Neural progenitor cell (in vitro differentiated cells): Measurements from ENCODE around the gene OOSP2. TPM values are rescaled to one million over a fixed set of nuclear protein-coding genes. Genes with fewer than 3 reads are reported as not detected.
"Not testable (repeated sequence)": the region's sequence is repeated elsewhere in the genome, so short reads cannot be mapped to it uniquely, and the experiment has no call there.

Experiments
- DNase-seq: peaks from one replicate; pipeline ENCODE4 v3.0.0-alpha.2; 2016; ENCODE audit warnings: low spot score
- H2AFZ ChIP-seq: fragments of 200-600 bp; sonication (generic); replicated peaks from 2 replicates; pipeline ENCODE4 v1.6.1; 2016; ENCODE audit warnings: antibody characterized with exemption
- H3F3A ChIP-seq: fragments of 200-600 bp; sonication (generic); 2 replicates; pipeline ENCODE4 v1.6.1; 2016; ENCODE audit warnings: antibody characterized with exemption, low read depth
- H3K27ac ChIP-seq: fragments of 200-600 bp; sonication (generic); 2 replicates; pipeline ENCODE4 v1.5.1; 2016; ENCODE audit warnings: mild to moderate bottlenecking
- H3K27me3 ChIP-seq: fragments of 200-600 bp; sonication (generic); 2 replicates; pipeline ENCODE4 v1.6.1; 2016; ENCODE audit warnings: mild to moderate bottlenecking, moderate library complexity
- H3K36me3 ChIP-seq: fragments of 200-600 bp; sonication (generic); 2 replicates; pipeline ENCODE4 v1.5.1; 2016
- H3K4me1 ChIP-seq: fragments of 200-600 bp; sonication (generic); 2 replicates; pipeline ENCODE4 v1.6.1; 2016; ENCODE audit warnings: mixed run types
- H3K4me2 ChIP-seq: fragments of 200-600 bp; sonication (generic); 2 replicates; pipeline ENCODE4 v1.6.1; 2016
- H3K4me3 ChIP-seq: fragments of 200-600 bp; sonication (generic); 2 replicates; pipeline ENCODE4 v1.5.1; 2016
- H3K79me2 ChIP-seq: fragments of 200-600 bp; sonication (generic); 2 replicates; pipeline ENCODE4 v1.6.1; 2016; ENCODE audit warnings: low read depth
- H3K9ac ChIP-seq: fragments of 200-600 bp; sonication (generic); 2 replicates; pipeline ENCODE4 v1.6.1; 2016
- H3K9me3 ChIP-seq: fragments of 200-600 bp; sonication (generic); 2 replicates; pipeline ENCODE4 v1.5.1; 2016; ENCODE audit warnings: low read depth
- H4K20me1 ChIP-seq: fragments of 200-600 bp; sonication (generic); 2 replicates; pipeline ENCODE4 v1.6.1; 2016; ENCODE audit warnings: low read depth
- H3K27ac Mint-ChIP-seq: 3 replicates; pipeline ENCODE4 v1.8.0; 2021; ENCODE audit warnings: mixed read lengths
- H3K27me3 Mint-ChIP-seq: 2 replicates; pipeline ENCODE4 v1.8.0; 2022; ENCODE audit warnings: low read depth, mild to moderate bottlenecking, inconsistent platforms, moderate library complexity, mixed read lengths; ENCODE audit not compliant: insufficient read depth
- H3K36me3 Mint-ChIP-seq: 3 replicates; pipeline ENCODE4 v1.8.0; 2021; ENCODE audit warnings: mixed read lengths
- H3K4me1 Mint-ChIP-seq: 3 replicates; pipeline ENCODE4 v1.8.0; 2021; ENCODE audit warnings: mixed read lengths
- H3K4me3 Mint-ChIP-seq: 3 replicates; pipeline ENCODE4 v1.8.0; 2021; ENCODE audit warnings: mild to moderate bottlenecking, moderate library complexity, mixed read lengths
- H3K9me3 Mint-ChIP-seq: 3 replicates; pipeline ENCODE4 v1.8.0; 2020; ENCODE audit warnings: mixed read lengths
- EZH2 ChIP-seq: fragments of 200-600 bp; sonication (generic); IDR thresholded peaks from 2 replicates; pipeline ENCODE4 v1.6.1; 2017; ENCODE audit warnings: antibody characterized with exemption, mild to moderate bottlenecking, moderate library complexity
- EZH2phosphoT487 ChIP-seq: fragments of 200-600 bp; sonication (generic); IDR thresholded peaks from 2 replicates; pipeline ENCODE4 v1.6.1; 2017; ENCODE audit warnings: antibody characterized with exemption
- total RNA-seq: library from RNA; depleted of rRNA; stranded (reverse); fragments of >200 nt; gene quantifications from 2 replicates; pipeline ENCODE4 v1.2.3, GENCODE V29; 2015; ENCODE audit warnings: low replicate concordance
- TF ChIP-seq, protein P1 (sequence below): fragments of 200-600 bp; sonication (generic); IDR thresholded peaks from 2 replicates; pipeline ENCODE4 v1.5.1; 2017; ENCODE audit warnings: antibody characterized with exemption, mild to moderate bottlenecking

The OOSP2 gene
- total RNA-seq, 1 donor from 2014 or later, result not detected

- Histone ChIP-seq H3F3A (no peaks in the 10 kb centered on the region), H3K9ac (no peak within 1 kb of the TSS), H3K27ac (no peak within 1 kb of the TSS), H3K27me3 (no peaks in the 10 kb centered on the region), H3K4me2 (no peak within 1 kb of the TSS), H3K79me2 (no peaks in the 10 kb centered on the region), H3K9me3 (peaks cover 2% of the 10 kb centered on the region), H3K36me3 (no peaks in the 10 kb centered on the region), H2AFZ (no peak within 1 kb of the TSS), H3K4me1 (no peaks in the 10 kb centered on the region), H3K4me3 (no peak within 1 kb of the TSS), H4K20me1 (no peaks in the 10 kb centered on the region)
- H3K36me3 Mint-ChIP-seq, result no peaks in the 10 kb centered on the region
- no peak within 1 kb of the TSS for H3K4me3 Mint-ChIP-seq
- no peaks in the 10 kb centered on the region for H3K4me1 Mint-ChIP-seq
- peaks cover 4% of the 10 kb centered on the region for H3K9me3 Mint-ChIP-seq
- no peak for DNase-seq
- H3K27me3 Mint-ChIP-seq, result no peaks in the 10 kb centered on the region
- no peak within 1 kb of the TSS for H3K27ac Mint-ChIP-seq
- TF ChIP-seq EZH2 (no peak), EZH2phosphoT487 (no peak)
- TF ChIP-seq, protein P1, sequence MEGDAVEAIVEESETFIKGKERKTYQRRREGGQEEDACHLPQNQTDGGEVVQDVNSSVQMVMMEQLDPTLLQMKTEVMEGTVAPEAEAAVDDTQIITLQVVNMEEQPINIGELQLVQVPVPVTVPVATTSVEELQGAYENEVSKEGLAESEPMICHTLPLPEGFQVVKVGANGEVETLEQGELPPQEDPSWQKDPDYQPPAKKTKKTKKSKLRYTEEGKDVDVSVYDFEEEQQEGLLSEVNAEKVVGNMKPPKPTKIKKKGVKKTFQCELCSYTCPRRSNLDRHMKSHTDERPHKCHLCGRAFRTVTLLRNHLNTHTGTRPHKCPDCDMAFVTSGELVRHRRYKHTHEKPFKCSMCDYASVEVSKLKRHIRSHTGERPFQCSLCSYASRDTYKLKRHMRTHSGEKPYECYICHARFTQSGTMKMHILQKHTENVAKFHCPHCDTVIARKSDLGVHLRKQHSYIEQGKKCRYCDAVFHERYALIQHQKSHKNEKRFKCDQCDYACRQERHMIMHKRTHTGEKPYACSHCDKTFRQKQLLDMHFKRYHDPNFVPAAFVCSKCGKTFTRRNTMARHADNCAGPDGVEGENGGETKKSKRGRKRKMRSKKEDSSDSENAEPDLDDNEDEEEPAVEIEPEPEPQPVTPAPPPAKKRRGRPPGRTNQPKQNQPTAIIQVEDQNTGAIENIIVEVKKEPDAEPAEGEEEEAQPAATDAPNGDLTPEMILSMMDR, result no peak
Measured at GRCh38 chr11:60016881-60017280, 23.3 kb upstream of the OOSP2 start, which contains the start of gene OOSP4B. Gene OOSP4B, plus strand, starts transcription at chr11:60017181.

- no peak overlapping the region for H3K4me3 ChIP-seq
- H3K4me2 ChIP-seq, result no peak overlapping the region
- H3F3A ChIP-seq, result no peaks in the 10 kb centered on the region
- no peaks in the 10 kb centered on the region for H3K79me2 ChIP-seq
- H3K27ac Mint-ChIP-seq, result no peak overlapping the region
- H3K36me3 ChIP-seq, result no peaks in the 10 kb centered on the region
- no peaks in the 10 kb centered on the region for H3K4me1 Mint-ChIP-seq
- H2AFZ ChIP-seq, result no peak overlapping the region
- H3K27me3 ChIP-seq, result no peaks in the 10 kb centered on the region
- no peak overlapping the region for H3K27ac ChIP-seq
- H4K20me1 ChIP-seq, result no peaks in the 10 kb centered on the region
- TF ChIP-seq EZH2 (no peak), EZH2phosphoT487 (no peak)
- TF ChIP-seq, protein P1, result no peak
- H3K4me1 ChIP-seq, result no peaks in the 10 kb centered on the region
- peaks cover 4% of the 10 kb centered on the region for H3K9me3 Mint-ChIP-seq
- H3K36me3 Mint-ChIP-seq, result no peaks in the 10 kb centered on the region
- DNase-seq, result no peak
- no peak overlapping the region for H3K9ac ChIP-seq
- H3K9me3 ChIP-seq, result no peaks in the 10 kb centered on the region
- H3K27me3 Mint-ChIP-seq, result no peaks in the 10 kb centered on the region
- H3K4me3 Mint-ChIP-seq, result no peak overlapping the region
Measured at GRCh38 chr11:60018058-60018457, 22.2 kb upstream of the OOSP2 start.

DNA sequence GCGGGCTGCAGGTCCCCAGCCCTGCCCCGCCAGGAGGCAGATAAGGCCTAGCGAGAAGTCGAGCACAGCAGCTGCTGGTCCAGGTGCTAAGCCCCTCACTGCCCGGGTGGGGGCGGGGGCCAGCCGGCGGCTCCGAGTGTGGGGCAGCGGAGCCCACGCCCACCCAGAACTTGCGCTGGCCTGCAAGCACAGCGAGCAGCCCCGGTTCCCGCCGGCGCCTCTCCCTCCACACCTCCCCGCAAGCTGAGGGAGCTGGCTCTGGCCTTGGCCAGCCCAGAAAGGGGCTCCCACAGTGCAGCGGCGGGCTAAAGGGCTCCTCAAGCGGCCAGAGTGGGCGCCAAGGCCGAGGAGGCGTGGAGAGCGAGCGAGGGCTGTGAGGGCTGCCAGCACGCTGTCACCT, 19.8 kb upstream of the OOSP2 start:
- H3K27ac Mint-ChIP-seq, H3K4me3 ChIP-seq, H3F3A ChIP-seq, H2AFZ ChIP-seq, H3K4me2 ChIP-seq, H3K27me3 Mint-ChIP-seq, H3K4me1 ChIP-seq, DNase-seq, H3K36me3 Mint-ChIP-seq, H3K79me2 ChIP-seq, H3K27me3 ChIP-seq, H3K4me1 Mint-ChIP-seq, H3K36me3 ChIP-seq, H3K9me3 Mint-ChIP-seq, H3K9ac ChIP-seq, H3K27ac ChIP-seq, H3K9me3 ChIP-seq, H4K20me1 ChIP-seq, H3K4me3 Mint-ChIP-seq: not testable (repeated sequence)

DNA sequence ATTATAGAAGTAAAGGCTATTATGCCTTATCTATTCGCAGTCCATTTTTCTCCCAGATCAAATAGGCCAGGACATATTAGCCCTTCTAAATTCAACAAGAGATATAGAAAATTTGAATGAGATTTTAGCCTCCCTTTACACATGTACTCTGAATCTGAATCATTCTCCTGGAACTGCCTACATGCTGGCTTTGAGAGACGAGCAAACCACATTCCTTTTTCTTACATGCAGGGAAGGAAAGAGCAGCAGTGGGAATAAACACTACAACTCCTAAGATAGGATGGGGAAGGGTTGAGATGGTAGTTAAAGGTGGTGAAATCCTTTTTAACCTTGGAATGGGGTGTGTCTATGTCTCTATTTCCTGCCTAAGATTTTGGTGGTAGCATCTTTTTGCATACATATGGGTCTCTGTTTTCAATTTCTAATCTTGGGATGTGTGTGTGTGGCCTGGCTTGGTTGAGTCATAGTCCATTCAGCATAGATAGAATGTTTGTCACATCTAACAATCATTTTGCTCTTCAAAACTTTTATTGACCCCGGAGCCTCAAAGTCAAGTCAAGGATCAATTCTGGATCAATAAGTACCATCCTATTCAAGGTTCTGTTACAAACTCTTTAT, 11.1 kb upstream of the OOSP2 start:
- Mint-ChIP-seq H3K4me3 (no peak overlapping the region), H3K36me3 (no peaks in the 10 kb centered on the region), H3K27ac (no peak overlapping the region), H3K27me3 (no peaks in the 10 kb centered on the region), H3K4me1 (no peaks in the 10 kb centered on the region), H3K9me3 (no peaks in the 10 kb centered on the region)
- Histone ChIP-seq H3K9ac (no peak overlapping the region), H3K27ac (no peak overlapping the region), H3K4me1 (no peaks in the 10 kb centered on the region), H4K20me1 (no peaks in the 10 kb centered on the region), H3K36me3 (no peaks in the 10 kb centered on the region), H3F3A (no peaks in the 10 kb centered on the region), H3K4me3 (no peak overlapping the region), H2AFZ (no peak overlapping the region), H3K4me2 (no peak overlapping the region), H3K9me3 (peaks cover 3% of the 10 kb centered on the region), H3K27me3 (no peaks in the 10 kb centered on the region), H3K79me2 (no peaks in the 10 kb centered on the region)
- TF ChIP-seq EZH2phosphoT487, result no peak
- DNase-seq, result no peak

GRCh38 chr11:60050422-60050821, 10.2 kb downstream of the OOSP2 start:
- H3K36me3 ChIP-seq, H3K9me3 Mint-ChIP-seq, H4K20me1 ChIP-seq, H3K9ac ChIP-seq, DNase-seq, H3K27me3 ChIP-seq, H3K4me3 ChIP-seq, H3K4me1 Mint-ChIP-seq, H3F3A ChIP-seq, H3K9me3 ChIP-seq, H3K27me3 Mint-ChIP-seq, H3K27ac ChIP-seq, H3K4me2 ChIP-seq, H3K79me2 ChIP-seq, H3K27ac Mint-ChIP-seq, H3K4me1 ChIP-seq, H2AFZ ChIP-seq, H3K36me3 Mint-ChIP-seq, H3K4me3 Mint-ChIP-seq: not testable (repeated sequence)

DNA sequence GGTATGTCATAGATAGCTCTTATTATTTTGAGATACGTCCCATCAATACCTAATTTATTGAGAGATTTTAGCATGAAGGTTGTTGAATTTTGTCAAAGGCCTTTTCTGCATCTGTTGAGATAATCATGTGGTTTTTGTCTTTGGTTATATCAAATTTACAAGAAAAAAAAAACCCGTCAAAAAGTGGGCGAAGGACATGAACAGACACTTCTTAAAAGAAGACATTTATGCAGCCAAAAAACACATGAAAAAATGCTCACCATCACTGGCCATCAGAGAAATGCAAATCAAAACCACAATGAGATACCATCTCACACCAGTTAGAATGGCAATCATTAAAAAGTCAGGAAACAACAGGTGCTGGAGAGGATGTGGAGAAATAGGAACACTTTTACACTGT, 10.6 kb downstream of the OOSP2 start:
- not testable (repeated sequence) for H3K27ac ChIP-seq, H3K9me3 ChIP-seq, H3K27me3 ChIP-seq, H3K4me1 Mint-ChIP-seq, H3K9ac ChIP-seq, H4K20me1 ChIP-seq, H3K4me3 ChIP-seq, H2AFZ ChIP-seq, H3K9me3 Mint-ChIP-seq, H3K79me2 ChIP-seq, DNase-seq, H3K27me3 Mint-ChIP-seq, H3K4me1 ChIP-seq, H3K4me2 ChIP-seq, H3K36me3 ChIP-seq, H3K27ac Mint-ChIP-seq, H3K36me3 Mint-ChIP-seq, H3K4me3 Mint-ChIP-seq, H3F3A ChIP-seq
